DOHH2 (cell line): ENCODE data around the gene FTO.

Experiments
- H3F3A ChIP-seq: fragments of 200-600 bp; sonication (generic), shearing (Covaris generic); 2 replicates; pipeline ENCODE4 v1.6.0; 2016; ENCODE audit warnings: antibody characterized with exemption, mild to moderate bottlenecking; ENCODE audit not compliant: control insufficient read depth, insufficient read depth
- H3K27ac ChIP-seq: fragments of 200-600 bp; sonication (generic); 2 replicates; pipeline ENCODE4 v1.5.1; 2014; ENCODE audit warnings: low read depth, mild to moderate bottlenecking, low read length, moderate library complexity
- H3K27me3 ChIP-seq: fragments of 200-600 bp; sonication (generic); 2 replicates; pipeline ENCODE4 v1.6.1; 2014; ENCODE audit warnings: mild to moderate bottlenecking, low read length, mixed read lengths; ENCODE audit not compliant: control insufficient read depth
- H3K36me3 ChIP-seq: fragments of 200-600 bp; sonication (generic); 2 replicates; pipeline ENCODE4 v1.6.1; 2014; ENCODE audit warnings: mild to moderate bottlenecking, low read length, moderate library complexity, mixed read lengths; ENCODE audit not compliant: control insufficient read depth
- H3K4me1 ChIP-seq: fragments of 200-600 bp; sonication (generic); 2 replicates; pipeline ENCODE4 v1.6.1; 2014; ENCODE audit warnings: mild to moderate bottlenecking, low read length, mixed read lengths; ENCODE audit not compliant: control insufficient read depth
- H3K4me2 ChIP-seq: fragments of 200-600 bp; sonication (generic); 2 replicates; pipeline ENCODE4 v1.6.0; 2014; ENCODE audit warnings: mild to moderate bottlenecking, low read length, moderate library complexity
- H3K4me3 ChIP-seq: fragments of 200-600 bp; sonication (generic); 2 replicates; pipeline ENCODE4 v1.5.1; 2014; ENCODE audit warnings: mild to moderate bottlenecking, low read length, mixed read lengths
- H3K79me2 ChIP-seq: fragments of 200-600 bp; sonication (generic); 2 replicates; pipeline ENCODE4 v1.6.1; 2014; ENCODE audit warnings: mild to moderate bottlenecking, low read length, mixed read lengths; ENCODE audit not compliant: control insufficient read depth
- H3K9me2 ChIP-seq: fragments of 200-600 bp; sonication (generic); replicated peaks from 2 replicates; pipeline ENCODE4 v1.6.1; 2014; ENCODE audit warnings: mild to moderate bottlenecking, low read length, mixed read lengths; ENCODE audit not compliant: control insufficient read depth
- H3K9me3 ChIP-seq: fragments of 200-600 bp; sonication (generic); 2 replicates; pipeline ENCODE4 v1.6.1; 2014; ENCODE audit warnings: antibody characterized with exemption, low read length, mixed read lengths; ENCODE audit not compliant: control insufficient read depth, insufficient read depth
- H4K20me1 ChIP-seq: fragments of 200-600 bp; sonication (generic); 2 replicates; pipeline ENCODE4 v1.6.0; 2014; ENCODE audit warnings: low read depth, mild to moderate bottlenecking, antibody characterized with exemption, low read length, moderate library complexity; ENCODE audit not compliant: control insufficient read depth, insufficient read depth
- CTCF ChIP-seq: fragments of 200-600 bp; sonication (generic); IDR thresholded peaks from one replicate; pipeline ENCODE4 v1.5.1; 2014; ENCODE audit warnings: antibody characterized with exemption, mild to moderate bottlenecking, low read depth, low read length; ENCODE audit not compliant: poor library complexity, severe bottlenecking
- EZH2phosphoT487 ChIP-seq: fragments of 200-600 bp; sonication (generic); IDR thresholded peaks from 2 replicates; pipeline ENCODE4 v1.6.1; 2017; ENCODE audit warnings: borderline replicate concordance, mild to moderate bottlenecking, antibody characterized with exemption, low read length, moderate library complexity, mixed read lengths

FTO gene

GRCh38 chr16:53933407-53933806 lies 229.5 kb downstream of the FTO start:
- Histone ChIP-seq H3K36me3 (peaks cover 6% of the 10 kb centered on the region; the same call in 1 of the 2 replicates), H3K79me2 (no peaks in the 10 kb centered on the region), H3K4me3 (no peak overlapping the region), H3K27ac (no peak overlapping the region), H4K20me1 (no peaks in the 10 kb centered on the region), H3K27me3 (no peaks in the 10 kb centered on the region), H3K4me2 (no peak overlapping the region), H3K4me1 (no peaks in the 10 kb centered on the region), H3K9me3 (no peaks in the 10 kb centered on the region), H3K9me2 (no peaks in the 10 kb centered on the region), H3F3A (no peaks in the 10 kb centered on the region)
- no peak for TF ChIP-seq CTCF

- Histone ChIP-seq H3F3A (no peaks in the 10 kb centered on the region), H3K27me3 (no peaks in the 10 kb centered on the region), H3K4me1 (no peaks in the 10 kb centered on the region), H3K4me3 (no peak overlapping the region), H3K9me3 (no peaks in the 10 kb centered on the region), H3K36me3 (peaks cover 6% of the 10 kb centered on the region; the same call in 1 of the 2 replicates), H3K4me2 (no peak overlapping the region), H3K9me2 (no peaks in the 10 kb centered on the region), H3K27ac (no peak overlapping the region), H3K79me2 (no peaks in the 10 kb centered on the region), H4K20me1 (no peaks in the 10 kb centered on the region)
- no peak for TF ChIP-seq CTCF
- TF ChIP-seq EZH2phosphoT487, result no peak
Measured at GRCh38 chr16:53936052-53936451, 232.1 kb downstream of the FTO start.

DNA sequence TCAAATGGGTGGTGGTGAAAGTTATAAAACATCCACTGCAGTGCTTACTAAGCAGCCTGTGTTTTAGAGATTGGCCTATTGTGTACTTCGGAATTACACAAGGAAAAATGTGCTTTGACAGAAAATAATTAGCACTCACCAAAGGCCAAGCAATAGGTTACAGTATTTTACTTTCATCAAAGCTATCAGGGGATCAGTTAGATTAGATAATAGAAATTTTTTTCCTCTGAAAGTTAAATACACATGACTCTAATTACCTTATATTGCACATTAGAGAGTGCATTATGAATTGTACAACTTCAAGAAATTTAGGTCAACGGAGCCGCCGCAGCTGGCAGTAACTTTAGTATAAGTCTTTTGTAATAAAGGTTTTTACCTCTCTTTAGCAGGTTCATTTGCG lies 232.6 kb downstream of the FTO start:
- Histone ChIP-seq H3K79me2 (no peaks in the 10 kb centered on the region), H4K20me1 (no peaks in the 10 kb centered on the region), H3K27me3 (no peaks in the 10 kb centered on the region), H3K27ac (no peak overlapping the region), H3K4me3 (no peak overlapping the region), H3K9me3 (no peaks in the 10 kb centered on the region), H3K4me1 (no peaks in the 10 kb centered on the region), H3K36me3 (peaks cover 6% of the 10 kb centered on the region; the same call in 1 of the 2 replicates), H3K4me2 (no peak overlapping the region), H3F3A (no peaks in the 10 kb centered on the region), H3K9me2 (no peaks in the 10 kb centered on the region)
- TF ChIP-seq CTCF (no peak), EZH2phosphoT487 (no peak)
